HG03108 (cell line): ENCODE data around the gene PSME2.
A peak's percentile ranks its signal among the peaks of the same experiment; 100 is the strongest.

Source experiments
- ATAC-seq: cut with Tn5 transposase; IDR thresholded peaks from one replicate; pipeline ENCODE4 v1.9.1; 2021; ENCODE audit warnings: moderate library complexity; ENCODE audit not compliant: unreplicated experiment

Gene PSME2

GRCh38 chr14:24095271-24096068 lies 50.9 kb downstream of the PSME2 start:
- ATAC-seq = peak; percentile 65

- no peak for ATAC-seq
Observed at GRCh38 chr14:24094841-24095270, 51.6 kb downstream of the PSME2 start.

- ATAC-seq = peak; percentile 33
Observed at GRCh38 chr14:24093901-24094840, 52.2 kb downstream of the PSME2 start, which contains the start of gene PCK2. Gene PCK2, plus strand, starts transcription at chr14:24094311. Its CDS starts 95 bp downstream, at chr14:24094406.
